K562 (cell line): ENCODE data around the gene SELENOW. TPM values are rescaled to one million over a fixed set of nuclear protein-coding genes. Genes with fewer than 3 reads are reported as not detected.

ENCODE experiments used
- CREM ChIP-seq: IDR thresholded peaks from 2 replicates; pipeline ENCODE4 v1.6.1; 2014; ENCODE audit warnings: antibody characterized with exemption, low read depth
- FUS ChIP-seq: fragments of 200-400 bp; formaldehyde crosslinking; optimal IDR thresholded peaks from 2 replicates; pipeline ENCODE3; 2017; ENCODE audit warnings: low read depth, low read length
- HMGN3 ChIP-seq: IDR thresholded peaks from 2 replicates; pipeline ENCODE4 v1.6.1; 2011; ENCODE audit warnings: borderline replicate concordance, low read depth, mild to moderate bottlenecking, mixed read lengths, low read length; ENCODE audit not compliant: insufficient read length; ENCODE audit errors: extremely low read depth
- KDM5B ChIP-seq: fragments of 200-600 bp; sonication (generic); IDR thresholded peaks from 2 replicates; pipeline ENCODE4 v1.6.1; 2012; ENCODE audit warnings: low read depth, mild to moderate bottlenecking, moderate library complexity, low read length, control low read depth, inconsistent platforms; ENCODE audit not compliant: insufficient replicate concordance
- NBN ChIP-seq: fragments of 450-650 bp; IDR thresholded peaks from 2 replicates; pipeline ENCODE4 v1.6.1; 2016; ENCODE audit warnings: low read depth, mild to moderate bottlenecking
- NCOA6 ChIP-seq: fragments of 450-650 bp; IDR thresholded peaks from 2 replicates; pipeline ENCODE4 v1.6.1; 2017; ENCODE audit warnings: mild to moderate bottlenecking
- NUFIP1 ChIP-seq: fragments of 450-650 bp; IDR thresholded peaks from 2 replicates; pipeline ENCODE4 v1.6.1; 2018; ENCODE audit not compliant: partially characterized antibody
- PCBP1 ChIP-seq: fragments of 200-400 bp; formaldehyde crosslinking; IDR thresholded peaks from 2 replicates; pipeline ENCODE4 v1.6.1; 2018; ENCODE audit warnings: mild to moderate bottlenecking, low read depth, low read length; ENCODE audit not compliant: poor library complexity, severe bottlenecking
- SAP30 ChIP-seq: fragments of 200-600 bp; sonication (generic); IDR thresholded peaks from 2 replicates; pipeline ENCODE4 v1.6.1; 2012; ENCODE audit warnings: borderline replicate concordance, low read depth, mild to moderate bottlenecking, moderate library complexity, low read length, control low read depth, inconsistent platforms; ENCODE audit not compliant: insufficient read depth, poor library complexity, severe bottlenecking
- SP1 ChIP-seq: sonication (generic); formaldehyde crosslinking; IDR thresholded peaks from 2 replicates; pipeline ENCODE4 v1.8.1; 2022; ENCODE audit warnings: mild to moderate bottlenecking, missing genetic modification reagents
- SP2 ChIP-seq: IDR thresholded peaks from 2 replicates; pipeline ENCODE4 v1.6.1; 2011; ENCODE audit warnings: mild to moderate bottlenecking, low read depth, low read length, moderate library complexity; ENCODE audit not compliant: poor library complexity, severe bottlenecking; ENCODE audit errors: extremely low read depth
- SRSF9 ChIP-seq: fragments of 200-400 bp; formaldehyde crosslinking; IDR thresholded peaks from 2 replicates; pipeline ENCODE4 v1.6.1; 2017; ENCODE audit warnings: low read depth, low read length, borderline replicate concordance
- ZNF263 ChIP-seq: sonication (generic); formaldehyde crosslinking; IDR thresholded peaks from 2 replicates; pipeline ENCODE4 v1.8.0; 2022; ENCODE audit warnings: mild to moderate bottlenecking, missing genetic modification reagents, borderline replicate concordance
- ZNF551 ChIP-seq: fragments of 250-450 bp; sonication (Bioruptor Pico); IDR thresholded peaks from 2 replicates; pipeline ENCODE4 v1.5.0; 2021; ENCODE audit warnings: mild to moderate bottlenecking, moderate library complexity
- polyA plus RNA-seq, 8 experiments: library from polyadenylated mRNA; depleted of rRNA in 4 of 8; stranded (reverse) in 5 of 8; unstranded in 3 of 8; fragments of >200 nt; fragmentation: Nextera tagmentation in 2 of 8; fragmentation: Illumina TruSeq in 1 of 8; extraction: Ambion mirVana in 2 of 8; extraction: Trizol in 1 of 8; gene quantifications; 2 replicates each; pipeline versions ENCODE4 v1.2.1 to v1.2.3, GENCODE V29; 2011 to 2014; ENCODE audit warnings: inconsistent platforms in 1 of 8, missing spikeins in 1 of 8
- total RNA-seq, 7 experiments: library from RNA; depleted of rRNA in 6 of 7; stranded (reverse); fragments of >200 nt in 6 of 7; fragmentation: Illumina TruSeq in 2 of 7; extraction: Trizol in 2 of 7; gene quantifications; 2 replicates each; pipeline versions ENCODE4 v1.2.1 to v1.2.3, GENCODE V29; 2011 to 2021; ENCODE audit warnings: low replicate concordance in 1 of 7
- TF ChIP-seq, protein P1 (sequence below): sonication (generic); formaldehyde crosslinking; IDR thresholded peaks from 2 replicates; pipeline ENCODE4 v1.8.0; 2023; ENCODE audit warnings: mild to moderate bottlenecking, missing genetic modification reagents
- TF ChIP-seq, protein P2 (sequence below), 2 experiments: fragments of 450-650 bp in 1 of 2; sonication (generic) in 1 of 2; formaldehyde crosslinking in 1 of 2; IDR thresholded peaks; 2 replicates each; pipeline versions ENCODE4 v1.7.1 to v1.9.0; 2016 to 2022; ENCODE audit warnings: inconsistent platforms in 1 of 2, mild to moderate bottlenecking in 1 of 2, missing genetic modification reagents in 1 of 2

SELENOW gene
- total and polyA plus RNA-seq, 9 of the 15 experiments (the other 6 are each of a cell fraction or from before 2014, with no cell fraction given): 91.9 to 279 (median 156) TPM

DNA sequence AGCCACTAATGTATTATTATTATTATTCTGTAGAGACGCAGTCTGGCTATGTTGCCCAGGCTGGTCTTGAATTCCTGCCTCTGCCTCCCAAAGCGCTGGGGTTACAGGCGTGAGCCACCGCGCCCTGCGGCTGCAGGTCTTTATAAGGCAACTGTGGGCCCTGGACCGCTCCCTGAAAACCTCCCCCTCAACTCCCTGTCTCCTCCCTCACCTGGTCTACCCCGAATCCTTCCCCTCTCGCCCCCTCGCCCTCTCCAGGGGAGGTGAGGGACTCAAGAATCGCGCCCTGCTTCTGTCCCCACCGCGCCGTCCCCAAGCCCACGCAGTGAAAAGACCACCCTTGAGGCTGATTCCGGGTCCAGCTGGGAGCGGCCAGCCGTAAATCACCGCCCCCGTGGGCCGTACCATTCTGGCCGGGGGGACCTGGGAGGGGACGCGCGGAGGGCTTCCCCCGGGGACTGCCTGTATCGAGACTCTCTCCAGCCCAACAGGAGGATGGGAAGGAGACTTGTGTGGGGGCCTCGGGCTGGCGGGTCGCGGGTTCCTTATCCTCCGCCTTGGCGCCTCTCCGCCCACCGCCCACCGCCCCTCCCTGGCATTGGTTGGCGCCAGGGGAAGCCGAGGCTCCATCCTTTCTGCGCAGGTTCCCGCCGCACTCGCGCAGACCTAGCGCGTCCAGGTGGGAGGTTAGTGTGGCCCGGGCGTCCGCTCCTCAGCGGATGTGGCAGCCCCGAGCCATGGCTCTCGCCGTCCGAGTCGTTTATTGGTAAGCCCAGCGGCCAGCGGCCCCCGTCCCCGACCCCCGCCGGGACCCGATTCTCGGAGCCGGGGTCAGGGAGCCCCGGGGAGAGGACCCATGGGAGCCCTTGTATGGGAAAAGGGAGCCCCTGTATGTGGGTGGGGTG, at the start of gene SELENOW (continued):
- no peak for TF ChIP-seq SP2
- peak; percentile 95 for TF ChIP-seq KDM5B
- TF ChIP-seq ZNF263: no peak
- no peak for TF ChIP-seq FUS
- no peak for TF ChIP-seq SRSF9
- TF ChIP-seq NBN: peak; percentile 74
- TF ChIP-seq CREM: peak; percentile 53
- TF ChIP-seq NCOA6: no peak
- peak; percentile 85 for TF ChIP-seq PCBP1
- TF ChIP-seq, protein P1, sequence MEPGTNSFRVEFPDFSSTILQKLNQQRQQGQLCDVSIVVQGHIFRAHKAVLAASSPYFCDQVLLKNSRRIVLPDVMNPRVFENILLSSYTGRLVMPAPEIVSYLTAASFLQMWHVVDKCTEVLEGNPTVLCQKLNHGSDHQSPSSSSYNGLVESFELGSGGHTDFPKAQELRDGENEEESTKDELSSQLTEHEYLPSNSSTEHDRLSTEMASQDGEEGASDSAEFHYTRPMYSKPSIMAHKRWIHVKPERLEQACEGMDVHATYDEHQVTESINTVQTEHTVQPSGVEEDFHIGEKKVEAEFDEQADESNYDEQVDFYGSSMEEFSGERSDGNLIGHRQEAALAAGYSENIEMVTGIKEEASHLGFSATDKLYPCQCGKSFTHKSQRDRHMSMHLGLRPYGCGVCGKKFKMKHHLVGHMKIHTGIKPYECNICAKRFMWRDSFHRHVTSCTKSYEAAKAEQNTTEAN: no peak
- TF ChIP-seq, protein P2, sequence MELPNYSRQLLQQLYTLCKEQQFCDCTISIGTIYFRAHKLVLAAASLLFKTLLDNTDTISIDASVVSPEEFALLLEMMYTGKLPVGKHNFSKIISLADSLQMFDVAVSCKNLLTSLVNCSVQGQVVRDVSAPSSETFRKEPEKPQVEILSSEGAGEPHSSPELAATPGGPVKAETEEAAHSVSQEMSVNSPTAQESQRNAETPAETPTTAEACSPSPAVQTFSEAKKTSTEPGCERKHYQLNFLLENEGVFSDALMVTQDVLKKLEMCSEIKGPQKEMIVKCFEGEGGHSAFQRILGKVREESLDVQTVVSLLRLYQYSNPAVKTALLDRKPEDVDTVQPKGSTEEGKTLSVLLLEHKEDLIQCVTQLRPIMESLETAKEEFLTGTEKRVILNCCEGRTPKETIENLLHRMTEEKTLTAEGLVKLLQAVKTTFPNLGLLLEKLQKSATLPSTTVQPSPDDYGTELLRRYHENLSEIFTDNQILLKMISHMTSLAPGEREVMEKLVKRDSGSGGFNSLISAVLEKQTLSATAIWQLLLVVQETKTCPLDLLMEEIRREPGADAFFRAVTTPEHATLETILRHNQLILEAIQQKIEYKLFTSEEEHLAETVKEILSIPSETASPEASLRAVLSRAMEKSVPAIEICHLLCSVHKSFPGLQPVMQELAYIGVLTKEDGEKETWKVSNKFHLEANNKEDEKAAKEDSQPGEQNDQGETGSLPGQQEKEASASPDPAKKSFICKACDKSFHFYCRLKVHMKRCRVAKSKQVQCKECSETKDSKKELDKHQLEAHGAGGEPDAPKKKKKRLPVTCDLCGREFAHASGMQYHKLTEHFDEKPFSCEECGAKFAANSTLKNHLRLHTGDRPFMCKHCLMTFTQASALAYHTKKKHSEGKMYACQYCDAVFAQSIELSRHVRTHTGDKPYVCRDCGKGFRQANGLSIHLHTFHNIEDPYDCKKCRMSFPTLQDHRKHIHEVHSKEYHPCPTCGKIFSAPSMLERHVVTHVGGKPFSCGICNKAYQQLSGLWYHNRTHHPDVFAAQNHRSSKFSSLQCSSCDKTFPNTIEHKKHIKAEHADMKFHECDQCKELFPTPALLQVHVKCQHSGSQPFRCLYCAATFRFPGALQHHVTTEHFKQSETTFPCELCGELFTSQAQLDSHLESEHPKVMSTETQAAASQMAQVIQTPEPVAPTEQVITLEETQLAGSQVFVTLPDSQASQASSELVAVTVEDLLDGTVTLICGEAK (IDR thresholded peaks at IDR 0.05): peak; percentile 53; the same call in 1 of the 2 replicates
- TF ChIP-seq, protein P2 (CRISPR knock-in tag; IDR thresholded peaks at IDR 0.05): no peak
- TF ChIP-seq ZNF551: no peak
- TF ChIP-seq HMGN3: peak; percentile 71
- peak; percentile 100 for TF ChIP-seq SP1 (CRISPR knock-in tag)
- TF ChIP-seq SAP30: peak; percentile 71
- TF ChIP-seq NUFIP1: no peak
